ENCODE data around the gene MRPS26.
"Not testable (repeated sequence)": the region's sequence is repeated elsewhere in the genome, so short reads cannot be mapped to it uniquely, and the experiment has no call there.

The MRPS26 gene

GRCh38 chr20:3045816-3046676, at the start of gene MRPS26:
Gene MRPS26 (plus strand): TSS chr20:3046052. CDS start chr20:3046069, 17 bp downstream.
- DNase-seq (ENCODE audit: low read depth): peak; percentile 75

GRCh38 chr20:2998728-2999127, 47.1 kb upstream of the MRPS26 start:
- no peak for DNase-seq (ENCODE audit: low read depth)

- peak; percentile 15 for DNase-seq (ENCODE audit: low read depth)
These were observed 44.9 kb upstream of the MRPS26 start for GRCh38 chr20:3000852-3001523.

GRCh38 chr20:3003416-3003815, 42.4 kb upstream of the MRPS26 start:
- DNase-seq (ENCODE audit: low read depth): no peak

GRCh38 chr20:3010985-3011723, 34.7 kb upstream of the MRPS26 start:
- peak; percentile 13 for DNase-seq (ENCODE audit: low read depth)

GRCh38 chr20:3011752-3012151, 34.1 kb upstream of the MRPS26 start:
- DNase-seq (ENCODE audit: low read depth): no peak

- no peak for DNase-seq (ENCODE audit: low read depth)
These were observed 32.1 kb upstream of the MRPS26 start for GRCh38 chr20:3013771-3014170.

GRCh38 chr20:3014179-3014578, 31.7 kb upstream of the MRPS26 start:
- no peak for DNase-seq (ENCODE audit: low read depth)

- no peak for DNase-seq (ENCODE audit: low read depth)
These were observed 31.2 kb upstream of the MRPS26 start for GRCh38 chr20:3014662-3015061.

GRCh38 chr20:3015302-3015701, 30.6 kb upstream of the MRPS26 start:
- not testable (repeated sequence) for DNase-seq (ENCODE audit: low read depth)

- no peak for DNase-seq (ENCODE audit: low read depth)
These were observed 24.5 kb upstream of the MRPS26 start for GRCh38 chr20:3021327-3021726.

GRCh38 chr20:3021777-3022176, 24.1 kb upstream of the MRPS26 start:
- DNase-seq (ENCODE audit: low read depth): no peak

GRCh38 chr20:3022559-3023490, 23.0 kb upstream of the MRPS26 start:
- DNase-seq (ENCODE audit: low read depth): not testable (repeated sequence)

- no peak for DNase-seq (ENCODE audit: low read depth)
These were observed 17.9 kb upstream of the MRPS26 start for GRCh38 chr20:3027987-3028386.

GRCh38 chr20:3031524-3032147, 14.2 kb upstream of the MRPS26 start:
- DNase-seq (ENCODE audit: low read depth): no peak

GRCh38 chr20:3032624-3033023, 13.2 kb upstream of the MRPS26 start:
- no peak for DNase-seq (ENCODE audit: low read depth)

GRCh38 chr20:3037654-3038053, 8.2 kb upstream of the MRPS26 start:
- DNase-seq (ENCODE audit: low read depth): no peak

GRCh38 chr20:3038454-3038853, 7.4 kb upstream of the MRPS26 start:
- DNase-seq (ENCODE audit: low read depth): no peak

GRCh38 chr20:3039426-3039825, 6.4 kb upstream of the MRPS26 start:
- DNase-seq (ENCODE audit: low read depth): no peak

GRCh38 chr20:3040086-3040485, 5.8 kb upstream of the MRPS26 start:
- DNase-seq (ENCODE audit: low read depth): no peak

- no peak for DNase-seq (ENCODE audit: low read depth)
These were observed 3.9 kb upstream of the MRPS26 start for GRCh38 chr20:3041854-3042409.
